A673 (cell line): ENCODE results near the gene SLC36A1. TPM values are rescaled to one million over a fixed set of nuclear protein-coding genes. Genes with fewer than 3 reads are reported as not detected.
"Not testable (repeated sequence)": the region's sequence is repeated elsewhere in the genome, so short reads cannot be mapped to it uniquely, and the experiment has no call there.

ENCODE experiments used
- BruUV-seq: library from RNA; stranded (reverse); fragments of 400-500 nt; replicated peaks from 2 replicates; lab custom pipeline; 2021; lab: Mats Ljungman, UMichigan
- CTCF ChIA-PET: fragments of 300-600 bp; sonication (Branson Sonifier 250); formaldehyde crosslinking; loops from one replicate; lab custom pipeline; 2022; ENCODE audit warnings: antibody characterized with exemption; lab: Charles Lee
- POLR2A ChIA-PET: fragments of 300-600 bp; sonication (Branson Sonifier 250); formaldehyde crosslinking; loops from one replicate; lab custom pipeline; 2022; ENCODE audit warnings: antibody characterized with exemption; ENCODE audit not compliant: low non-redundant PET; lab: Charles Lee
- DNase-seq: peaks from one replicate; pipeline ENCODE4 v3.0.0-alpha.2; 2015; ENCODE audit warnings: low spot score
- H3K27ac ChIP-seq: fragments of 200-600 bp; sonication (generic); 2 replicates; pipeline ENCODE4 v1.5.1; 2016; ENCODE audit warnings: mixed run types, low read depth, mild to moderate bottlenecking, mixed read lengths, antibody characterized with exemption, low read length; ENCODE audit not compliant: poor library complexity, severe bottlenecking
- H3K27me3 ChIP-seq: fragments of 200-600 bp; sonication (generic); replicated peaks from 2 replicates; pipeline ENCODE4 v1.6.1; 2017; ENCODE audit warnings: mixed run types, low read depth, mild to moderate bottlenecking, mixed read lengths, antibody characterized with exemption, low read length; ENCODE audit not compliant: insufficient read depth, poor library complexity
- H3K36me3 ChIP-seq: fragments of 200-600 bp; sonication (generic); 2 replicates; pipeline ENCODE4 v1.6.1; 2016; ENCODE audit warnings: mixed run types, mild to moderate bottlenecking, mixed read lengths, antibody characterized with exemption, low read length; ENCODE audit not compliant: insufficient read depth, poor library complexity, severe bottlenecking
- H3K4me1 ChIP-seq: fragments of 200-600 bp; sonication (generic); 2 replicates; pipeline ENCODE4 v1.6.1; 2017; ENCODE audit warnings: mixed run types, mild to moderate bottlenecking, mixed read lengths, antibody characterized with exemption, low read length; ENCODE audit not compliant: insufficient read depth, poor library complexity, severe bottlenecking
- H3K4me3 ChIP-seq: fragments of 200-600 bp; sonication (generic); 2 replicates; pipeline ENCODE4 v1.5.1; 2016; ENCODE audit warnings: low read depth, mixed run types, mild to moderate bottlenecking, mixed read lengths, low read length; ENCODE audit not compliant: poor library complexity, severe bottlenecking
- H3K9me3 ChIP-seq: fragments of 200-600 bp; sonication (generic); 2 replicates; pipeline ENCODE4 v1.6.1; 2016; ENCODE audit warnings: mixed run types, low read depth, mild to moderate bottlenecking, mixed read lengths, antibody characterized with exemption, low read length; ENCODE audit not compliant: poor library complexity, severe bottlenecking
- CTCF ChIP-seq: fragments of 300-800, 200-600 bp; sonication (generic); conservative IDR thresholded peaks from 2 replicates; pipeline ENCODE4 v1.5.1; 2017; ENCODE audit warnings: low read depth, mild to moderate bottlenecking, antibody characterized with exemption, low read length, moderate library complexity, mixed read lengths
- EZH2 ChIP-seq: fragments of 200-600 bp; sonication (generic); IDR thresholded peaks from 2 replicates; pipeline ENCODE4 v1.6.1; 2017; ENCODE audit warnings: borderline replicate concordance, low read depth, mild to moderate bottlenecking, mixed read lengths, antibody characterized with exemption, low read length; ENCODE audit not compliant: poor library complexity, severe bottlenecking
- intact Hi-C: fragments of 100-400 bp; cut with micrococcal nuclease; formaldehyde crosslinking; loops from one replicate; pipeline ENCODE4 v1.10.0; 2022; ENCODE audit not compliant: unreplicated experiment
- total RNA-seq: library from RNA; stranded (reverse); gene quantifications from 2 replicates; pipeline ENCODE4 v1.2.3, GENCODE V29; 2021

SLC36A1 gene
- total RNA-seq, 1 experiment from 2014 or later: 12.5 TPM

GRCh38 chr5:151504006-151504405 lies 56.6 kb downstream of the SLC36A1 start:
- no TSS peak for BruUV-seq
- DNase-seq: no peak
- H3K4me3 ChIP-seq: no peak overlapping the region
- no peak overlapping the region for H3K27ac ChIP-seq
- H3K36me3 ChIP-seq: no peaks in the 10 kb centered on the region
- intact Hi-C loops: no loop called here
- no peaks in the 10 kb centered on the region for H3K4me1 ChIP-seq
- CTCF ChIA-PET: no interaction called here
- TF ChIP-seq CTCF (no peak), EZH2 (no peak)
- no peaks in the 10 kb centered on the region for H3K9me3 ChIP-seq
- POLR2A ChIA-PET: no interaction called here
- H3K27me3 ChIP-seq: no peaks in the 10 kb centered on the region

GRCh38 chr5:151508308-151508707 lies 60.9 kb downstream of the SLC36A1 start:
- POLR2A ChIA-PET, BruUV-seq: not testable (repeated sequence)

DNA sequence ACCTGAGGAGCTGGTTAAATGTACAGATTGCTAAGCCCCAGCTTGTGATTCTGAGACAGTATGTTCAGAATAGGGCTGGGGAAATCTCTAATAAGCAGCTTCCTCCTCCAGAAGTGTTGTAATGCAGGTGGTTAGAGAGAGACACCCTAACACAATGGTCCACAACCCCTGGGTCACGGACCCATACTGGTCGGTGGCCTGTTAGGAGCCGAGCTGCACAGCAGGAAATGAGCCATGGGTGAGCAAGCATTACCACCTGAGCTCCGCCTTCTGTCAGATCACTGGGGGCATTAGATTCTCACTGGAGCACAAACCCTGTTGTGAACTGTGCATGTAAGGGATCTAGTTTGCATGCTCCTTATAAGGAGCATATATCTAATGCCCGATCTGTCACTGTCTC lies 61.8 kb downstream of the SLC36A1 start:
- no peaks in the 10 kb centered on the region for H3K27me3 ChIP-seq
- H3K4me3 ChIP-seq: no peak overlapping the region
- ChIA-PET CTCF (no interaction called here), POLR2A (no interaction called here)
- BruUV-seq: no TSS peak
- H3K27ac ChIP-seq: no peak overlapping the region
- intact Hi-C loops: no loop called here
- no peak for TF ChIP-seq EZH2
- no peak for TF ChIP-seq CTCF
- no peak for DNase-seq
- H3K4me1 ChIP-seq: no peaks in the 10 kb centered on the region
- no peaks in the 10 kb centered on the region for H3K9me3 ChIP-seq
- H3K36me3 ChIP-seq: no peaks in the 10 kb centered on the region

More at GRCh38 chr5:151508308-151508707, 60.9 kb downstream of the SLC36A1 start:
- H3K4me3 ChIP-seq, DNase-seq, H3K27ac ChIP-seq, H3K36me3 ChIP-seq, H3K27me3 ChIP-seq, H3K9me3 ChIP-seq, H3K4me1 ChIP-seq, intact Hi-C loops: not testable (repeated sequence)
- CTCF ChIA-PET: interaction anchor here (0.6 kb wide), 1 partner anchor 252 kb away, joined by 5 read pairs; no protein-coding TSS in a partner anchor

GRCh38 chr5:151509836-151510235 lies 62.4 kb downstream of the SLC36A1 start:
- CTCF ChIA-PET: no interaction called here
- Histone ChIP-seq H3K4me1 (no peaks in the 10 kb centered on the region), H3K36me3 (no peaks in the 10 kb centered on the region), H3K9me3 (no peaks in the 10 kb centered on the region), H3K4me3 (no peak overlapping the region), H3K27me3 (no peaks in the 10 kb centered on the region), H3K27ac (no peak overlapping the region)
- no TSS peak for BruUV-seq
- no peak for DNase-seq
- TF ChIP-seq EZH2 (no peak), CTCF (no peak)
- intact Hi-C loops: no loop called here
- POLR2A ChIA-PET: no interaction called here
